ENCODE data around the gene NACA2. TPM values are rescaled to one million over a fixed set of nuclear protein-coding genes. Genes with fewer than 3 reads are reported as not detected.

NACA2 gene
- total RNA-seq, 1 donor from 2014 or later = not detected

DNA sequence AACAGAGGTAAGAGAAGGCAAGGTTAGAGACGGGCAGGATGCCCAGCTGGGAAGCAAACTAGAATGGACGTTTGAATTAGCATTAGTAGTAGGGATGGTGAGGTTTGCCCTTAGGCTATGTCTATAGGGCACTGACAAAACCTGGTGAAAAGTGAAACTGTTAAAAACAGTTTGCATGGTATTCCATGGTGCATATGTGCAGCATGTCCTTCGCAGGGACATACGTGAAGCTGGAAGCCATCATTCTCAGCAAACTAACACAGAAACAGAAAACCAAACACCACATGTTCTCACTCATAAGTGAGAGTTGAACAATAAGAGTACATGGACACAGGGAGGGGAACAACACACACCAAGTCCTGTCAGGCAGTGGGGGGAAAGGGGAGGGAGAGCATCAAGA is 25.8 kb downstream of the NACA2 start:
- Mint-ChIP-seq H3K4me3 (ENCODE audit: unreplicated experiment) (no peak overlapping the region), H3K9me3 (ENCODE audit: unreplicated experiment) (peaks cover 3% of the 10 kb centered on the region), H3K4me1 (ENCODE audit: unreplicated experiment) (no peaks in the 10 kb centered on the region), H3K27me3 (ENCODE audit: unreplicated experiment) (peaks cover 21% of the 10 kb centered on the region), H3K36me3 (ENCODE audit: unreplicated experiment) (no peaks in the 10 kb centered on the region), H3K27ac (ENCODE audit: unreplicated experiment) (no peak overlapping the region)
- DNase-seq (ENCODE audit: extremely low spot score, unreplicated experiment) = no peak
- TF ChIP-seq, protein P1, sequence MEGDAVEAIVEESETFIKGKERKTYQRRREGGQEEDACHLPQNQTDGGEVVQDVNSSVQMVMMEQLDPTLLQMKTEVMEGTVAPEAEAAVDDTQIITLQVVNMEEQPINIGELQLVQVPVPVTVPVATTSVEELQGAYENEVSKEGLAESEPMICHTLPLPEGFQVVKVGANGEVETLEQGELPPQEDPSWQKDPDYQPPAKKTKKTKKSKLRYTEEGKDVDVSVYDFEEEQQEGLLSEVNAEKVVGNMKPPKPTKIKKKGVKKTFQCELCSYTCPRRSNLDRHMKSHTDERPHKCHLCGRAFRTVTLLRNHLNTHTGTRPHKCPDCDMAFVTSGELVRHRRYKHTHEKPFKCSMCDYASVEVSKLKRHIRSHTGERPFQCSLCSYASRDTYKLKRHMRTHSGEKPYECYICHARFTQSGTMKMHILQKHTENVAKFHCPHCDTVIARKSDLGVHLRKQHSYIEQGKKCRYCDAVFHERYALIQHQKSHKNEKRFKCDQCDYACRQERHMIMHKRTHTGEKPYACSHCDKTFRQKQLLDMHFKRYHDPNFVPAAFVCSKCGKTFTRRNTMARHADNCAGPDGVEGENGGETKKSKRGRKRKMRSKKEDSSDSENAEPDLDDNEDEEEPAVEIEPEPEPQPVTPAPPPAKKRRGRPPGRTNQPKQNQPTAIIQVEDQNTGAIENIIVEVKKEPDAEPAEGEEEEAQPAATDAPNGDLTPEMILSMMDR (IDR thresholded peaks at IDR 0.05) = no peak

DNA sequence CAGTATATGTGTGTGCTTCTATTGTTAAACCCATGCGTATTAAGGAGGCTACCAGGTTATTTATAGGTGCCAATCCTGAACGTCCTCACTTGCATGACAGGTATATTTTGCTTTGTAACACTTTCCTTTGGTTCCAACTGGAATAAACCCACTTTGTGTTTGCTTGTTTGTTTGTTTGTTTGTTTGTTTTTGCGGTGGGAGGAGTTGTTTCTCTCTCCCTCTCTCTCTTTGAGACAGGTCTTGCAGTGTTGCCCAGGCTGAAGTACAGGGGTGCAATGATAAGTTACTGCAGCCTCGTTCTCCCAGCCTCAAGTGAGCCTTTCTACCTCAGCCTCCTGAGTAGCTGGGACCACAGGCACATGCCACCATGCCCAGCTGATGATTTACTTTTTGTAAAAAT is 28.7 kb downstream of the NACA2 start:
- DNase-seq (ENCODE audit: extremely low spot score, unreplicated experiment) = no peak
- Mint-ChIP-seq H3K9me3 (ENCODE audit: unreplicated experiment) (no peaks in the 10 kb centered on the region), H3K4me3 (ENCODE audit: unreplicated experiment) (no peak overlapping the region), H3K27ac (ENCODE audit: unreplicated experiment) (no peak overlapping the region), H3K27me3 (ENCODE audit: unreplicated experiment) (peaks cover 19% of the 10 kb centered on the region), H3K36me3 (ENCODE audit: unreplicated experiment) (no peaks in the 10 kb centered on the region), H3K4me1 (ENCODE audit: unreplicated experiment) (no peaks in the 10 kb centered on the region)
- TF ChIP-seq, protein P1 (IDR thresholded peaks at IDR 0.05) = no peak

DNA sequence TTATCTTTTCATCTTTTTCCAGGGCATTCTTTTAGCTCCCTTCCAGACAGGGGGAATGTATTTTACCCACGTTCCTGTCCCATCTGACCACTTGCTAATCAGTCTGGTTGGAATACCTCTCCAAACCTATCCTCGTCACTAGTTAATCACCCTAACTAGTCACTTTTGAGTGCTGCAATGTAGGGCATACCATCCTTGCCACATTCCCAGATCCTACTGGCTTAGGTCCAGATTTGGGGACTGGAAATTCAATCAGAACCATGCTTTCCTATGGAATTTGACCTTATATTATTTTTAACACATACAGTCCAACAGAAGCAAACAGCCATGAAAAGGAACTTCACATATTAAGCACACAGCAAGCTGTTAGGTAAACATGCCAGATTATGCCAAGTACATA is 29.7 kb downstream of the NACA2 start:
- Mint-ChIP-seq H3K36me3 (ENCODE audit: unreplicated experiment) (no peaks in the 10 kb centered on the region), H3K27ac (ENCODE audit: unreplicated experiment) (no peak overlapping the region), H3K4me3 (ENCODE audit: unreplicated experiment) (no peak overlapping the region), H3K4me1 (ENCODE audit: unreplicated experiment) (no peaks in the 10 kb centered on the region), H3K9me3 (ENCODE audit: unreplicated experiment) (no peaks in the 10 kb centered on the region), H3K27me3 (ENCODE audit: unreplicated experiment) (peaks cover 15% of the 10 kb centered on the region)
- DNase-seq (ENCODE audit: extremely low spot score, unreplicated experiment) = no peak
- TF ChIP-seq, protein P1 (IDR thresholded peaks at IDR 0.05) = no peak

DNA sequence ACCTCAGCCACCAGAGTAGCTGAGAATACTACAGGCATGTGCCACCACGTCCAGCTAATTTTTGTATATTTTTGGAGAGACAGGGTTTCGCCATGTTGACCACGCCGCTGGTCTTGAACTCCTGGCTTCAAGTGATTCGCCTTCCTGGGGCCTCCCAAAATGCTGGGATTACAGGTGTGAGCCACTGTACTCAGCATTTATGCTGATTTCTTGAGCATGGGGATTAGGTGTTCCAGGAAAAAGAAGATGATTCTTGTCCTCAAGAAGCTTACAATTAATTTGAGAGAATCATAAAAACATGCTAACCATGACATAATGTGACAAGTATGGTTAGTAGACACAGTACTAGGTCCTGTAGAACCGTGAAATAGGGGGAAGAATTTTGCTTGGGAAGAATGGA is 30.9 kb downstream of the NACA2 start:
- no peaks in the 10 kb centered on the region for H3K36me3 Mint-ChIP-seq (ENCODE audit: unreplicated experiment)
- no peak for DNase-seq (ENCODE audit: extremely low spot score, unreplicated experiment)
- H3K9me3 Mint-ChIP-seq (ENCODE audit: unreplicated experiment) = no peaks in the 10 kb centered on the region
- no peak overlapping the region for H3K27ac Mint-ChIP-seq (ENCODE audit: unreplicated experiment)
- H3K4me3 Mint-ChIP-seq (ENCODE audit: unreplicated experiment) = no peak overlapping the region
- peaks cover 14% of the 10 kb centered on the region for H3K27me3 Mint-ChIP-seq (ENCODE audit: unreplicated experiment)
- TF ChIP-seq, protein P1 (IDR thresholded peaks at IDR 0.05) = no peak
- H3K4me1 Mint-ChIP-seq (ENCODE audit: unreplicated experiment) = no peaks in the 10 kb centered on the region

DNA sequence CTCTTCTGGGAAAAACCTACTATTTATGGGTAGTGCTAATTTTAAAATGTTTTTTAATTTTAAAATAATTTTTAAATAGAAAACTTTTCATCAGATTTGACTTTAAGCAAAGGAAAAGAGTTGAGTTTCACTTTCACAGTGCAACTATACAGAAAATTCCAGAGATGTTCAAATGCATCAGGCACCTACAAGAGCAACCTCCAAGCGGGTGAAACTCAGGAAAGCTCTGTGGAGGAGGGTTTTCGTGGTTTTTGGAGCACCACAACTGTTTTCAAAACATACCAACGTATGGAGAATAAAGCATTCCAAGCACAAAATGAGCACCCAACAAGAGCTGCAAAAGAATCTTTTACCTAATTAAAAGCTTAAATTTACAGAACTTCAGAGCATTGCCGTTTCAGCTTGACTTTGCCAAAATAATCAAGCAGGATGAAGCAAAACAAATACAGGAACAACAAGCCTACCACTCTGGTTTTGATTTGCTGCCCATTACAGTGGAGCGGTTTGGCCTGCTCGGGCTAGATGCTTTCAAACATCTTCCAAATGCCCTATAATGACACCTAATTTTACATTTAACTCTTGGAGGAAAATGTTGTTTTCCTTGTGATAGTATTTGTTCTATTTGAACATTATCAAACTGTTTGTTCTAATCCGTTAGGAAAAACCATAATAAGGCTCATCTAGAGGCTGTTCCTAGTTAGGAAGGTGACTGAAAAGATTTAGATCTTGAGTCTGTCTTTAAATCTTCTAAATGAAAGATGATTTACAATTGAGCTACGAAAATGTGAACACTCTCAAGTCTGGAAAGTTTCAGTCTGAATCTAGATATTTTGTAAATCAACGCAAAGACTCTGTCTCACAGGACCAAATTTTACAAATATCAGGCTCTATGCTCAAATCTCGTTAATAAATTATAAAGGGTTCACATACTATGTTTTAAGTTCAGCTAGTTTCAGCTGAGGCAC is 34.5 kb downstream of the NACA2 start:
- TF ChIP-seq, protein P1 (IDR thresholded peaks at IDR 0.05) = no peak
- Mint-ChIP-seq H3K4me3 (ENCODE audit: unreplicated experiment) (no peak overlapping the region), H3K36me3 (ENCODE audit: unreplicated experiment) (no peaks in the 10 kb centered on the region), H3K4me1 (ENCODE audit: unreplicated experiment) (no peaks in the 10 kb centered on the region), H3K27me3 (ENCODE audit: unreplicated experiment) (peaks cover 25% of the 10 kb centered on the region), H3K9me3 (ENCODE audit: unreplicated experiment) (no peaks in the 10 kb centered on the region), H3K27ac (ENCODE audit: unreplicated experiment) (no peak overlapping the region)
- DNase-seq (ENCODE audit: extremely low spot score, unreplicated experiment) = no peak
